Effector memory CD4-positive, alpha-beta T cell (primary cell): ENCODE data around the gene POC1A.
"Not testable (repeated sequence)": the region's sequence is repeated elsewhere in the genome, so short reads cannot be mapped to it uniquely, and the experiment has no call there.

Source experiments
- DNase-seq, 3 donors: peaks; one replicate each; pipeline ENCODE4 v3.0.0-alpha.2; 2020
- H3K27ac ChIP-seq: 2 replicates; pipeline ENCODE4 v1.7.0; 2013; ENCODE audit warnings: mild to moderate bottlenecking, low read length, moderate library complexity; ENCODE audit not compliant: insufficient read depth, poor library complexity, severe bottlenecking
- H3K27me3 ChIP-seq: replicated peaks from 2 replicates; pipeline ENCODE4 v1.7.0; 2013; ENCODE audit warnings: mild to moderate bottlenecking, low read length; ENCODE audit not compliant: insufficient read depth, control insufficient read depth, poor library complexity, severe bottlenecking
- H3K36me3 ChIP-seq: 2 replicates; pipeline ENCODE4 v1.7.0; 2013; ENCODE audit warnings: mild to moderate bottlenecking, low read length, moderate library complexity; ENCODE audit not compliant: control insufficient read depth, insufficient read depth
- H3K4me1 ChIP-seq: 2 replicates; pipeline ENCODE4 v1.7.0; 2013; ENCODE audit warnings: low read length, mild to moderate bottlenecking; ENCODE audit not compliant: control insufficient read depth, insufficient read depth, poor library complexity, severe bottlenecking
- H3K4me3 ChIP-seq: 2 replicates; pipeline ENCODE4 v1.7.0; 2013; ENCODE audit warnings: low read length, low read depth, mild to moderate bottlenecking; ENCODE audit not compliant: insufficient read depth, poor library complexity, severe bottlenecking
- H3K9me3 ChIP-seq: 2 replicates; pipeline ENCODE4 v1.7.0; 2013; ENCODE audit warnings: mild to moderate bottlenecking, low read length, moderate library complexity; ENCODE audit not compliant: control insufficient read depth

The POC1A gene

GRCh38 chr3:52052831-52053306 is 101.4 kb downstream of the POC1A start:
- Histone ChIP-seq H3K27me3 (no peaks in the 10 kb centered on the region), H3K27ac (peak overlapping the region; percentile 74), H3K4me3 (peak overlapping the region; percentile 74), H3K9me3 (no peaks in the 10 kb centered on the region), H3K4me1 (peaks cover 56% of the 10 kb centered on the region), H3K36me3 (peaks cover 39% of the 10 kb centered on the region)
- DNase-seq: peak; percentile 29 to 53 (median 31)

DNA sequence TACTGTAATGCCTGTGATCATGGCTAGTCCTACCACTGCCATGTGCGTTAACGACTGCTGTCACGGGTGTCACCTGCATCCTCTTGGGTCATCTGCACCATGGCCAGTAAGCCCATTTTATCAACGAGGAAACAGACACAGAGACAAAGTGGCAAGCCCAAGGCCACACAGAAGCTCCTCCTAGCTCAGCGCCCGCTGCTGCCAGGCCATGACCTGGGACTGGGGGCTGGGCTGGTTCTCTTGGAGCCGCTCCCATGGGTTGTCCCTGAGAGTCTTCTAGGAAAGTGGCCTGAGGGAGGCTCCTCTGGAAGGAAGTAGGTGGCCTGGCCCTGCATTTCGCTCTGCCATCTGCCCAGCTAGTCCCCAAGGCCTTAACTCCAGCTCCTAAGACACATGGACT is 102.8 kb downstream of the POC1A start:
- H3K27ac ChIP-seq: peak overlapping the region; percentile 74
- H3K36me3 ChIP-seq: peaks cover 41% of the 10 kb centered on the region
- no peaks in the 10 kb centered on the region for H3K9me3 ChIP-seq
- no peak overlapping the region for H3K4me3 ChIP-seq
- no peak for DNase-seq
- H3K27me3 ChIP-seq: no peaks in the 10 kb centered on the region
- H3K4me1 ChIP-seq: peaks cover 53% of the 10 kb centered on the region

- Histone ChIP-seq H3K4me3 (no peak overlapping the region), H3K4me1 (peaks cover 53% of the 10 kb centered on the region), H3K27me3 (no peaks in the 10 kb centered on the region), H3K9me3 (no peaks in the 10 kb centered on the region), H3K36me3 (peaks cover 41% of the 10 kb centered on the region), H3K27ac (no peak overlapping the region)
- no peak for DNase-seq
Observed at GRCh38 chr3:52050571-52050970, 103.7 kb downstream of the POC1A start.

GRCh38 chr3:52049503-52049902 is 104.7 kb downstream of the POC1A start:
- DNase-seq: no peak
- Histone ChIP-seq H3K27me3 (no peaks in the 10 kb centered on the region), H3K4me3 (no peak overlapping the region), H3K27ac (no peak overlapping the region), H3K4me1 (peaks cover 51% of the 10 kb centered on the region), H3K36me3 (peaks cover 41% of the 10 kb centered on the region), H3K9me3 (no peaks in the 10 kb centered on the region)

DNA sequence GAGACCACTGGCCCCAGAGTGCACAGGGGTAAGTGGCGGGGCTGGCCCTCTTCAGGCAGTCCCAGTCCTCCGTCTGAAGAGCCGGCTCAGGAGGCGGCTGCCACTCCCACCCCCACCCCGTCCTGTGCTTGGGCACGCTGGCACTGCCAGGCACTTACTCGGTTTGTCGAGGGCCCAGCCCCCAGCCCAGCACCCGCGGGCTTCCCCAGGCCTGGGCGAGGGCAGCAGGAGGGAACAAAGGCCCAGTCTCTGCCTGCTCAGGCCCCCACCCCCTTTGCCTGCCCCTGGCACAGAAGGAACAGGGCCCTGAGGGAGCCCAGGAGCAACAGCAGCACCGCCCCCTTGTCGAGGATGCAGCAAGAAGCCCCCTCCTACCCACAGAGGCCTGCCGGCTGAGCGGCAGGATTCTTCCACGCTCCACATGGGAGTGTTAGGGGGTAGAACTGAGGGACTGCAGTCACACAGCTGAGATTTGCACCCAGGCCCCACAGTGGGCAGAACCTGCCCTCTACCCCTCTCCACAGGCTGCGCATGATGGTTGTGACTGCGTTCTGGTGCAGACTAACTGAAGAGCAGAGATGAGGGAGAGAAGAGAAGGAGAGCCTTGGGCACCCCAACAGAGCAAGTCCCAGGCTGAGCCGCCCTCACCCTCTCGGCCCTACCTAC is 106.8 kb downstream of the POC1A start:
- H3K4me1 ChIP-seq: peaks cover 30% of the 10 kb centered on the region
- H3K36me3 ChIP-seq: peaks cover 37% of the 10 kb centered on the region

GRCh38 chr3:52046902-52047239 is 107.4 kb downstream of the POC1A start:
- Histone ChIP-seq H3K4me3 (no peak overlapping the region), H3K27me3 (no peaks in the 10 kb centered on the region), H3K4me1 (peaks cover 25% of the 10 kb centered on the region), H3K9me3 (no peaks in the 10 kb centered on the region), H3K36me3 (peaks cover 37% of the 10 kb centered on the region), H3K27ac (no peak overlapping the region)
- DNase-seq: no peak

More for the DNA sequence above, 106.8 kb downstream of the POC1A start:
- no peaks in the 10 kb centered on the region for H3K27me3 ChIP-seq
- H3K9me3 ChIP-seq: no peaks in the 10 kb centered on the region
- no peak for DNase-seq
- H3K4me3 ChIP-seq: no peak overlapping the region
- H3K27ac ChIP-seq: no peak overlapping the region

DNA sequence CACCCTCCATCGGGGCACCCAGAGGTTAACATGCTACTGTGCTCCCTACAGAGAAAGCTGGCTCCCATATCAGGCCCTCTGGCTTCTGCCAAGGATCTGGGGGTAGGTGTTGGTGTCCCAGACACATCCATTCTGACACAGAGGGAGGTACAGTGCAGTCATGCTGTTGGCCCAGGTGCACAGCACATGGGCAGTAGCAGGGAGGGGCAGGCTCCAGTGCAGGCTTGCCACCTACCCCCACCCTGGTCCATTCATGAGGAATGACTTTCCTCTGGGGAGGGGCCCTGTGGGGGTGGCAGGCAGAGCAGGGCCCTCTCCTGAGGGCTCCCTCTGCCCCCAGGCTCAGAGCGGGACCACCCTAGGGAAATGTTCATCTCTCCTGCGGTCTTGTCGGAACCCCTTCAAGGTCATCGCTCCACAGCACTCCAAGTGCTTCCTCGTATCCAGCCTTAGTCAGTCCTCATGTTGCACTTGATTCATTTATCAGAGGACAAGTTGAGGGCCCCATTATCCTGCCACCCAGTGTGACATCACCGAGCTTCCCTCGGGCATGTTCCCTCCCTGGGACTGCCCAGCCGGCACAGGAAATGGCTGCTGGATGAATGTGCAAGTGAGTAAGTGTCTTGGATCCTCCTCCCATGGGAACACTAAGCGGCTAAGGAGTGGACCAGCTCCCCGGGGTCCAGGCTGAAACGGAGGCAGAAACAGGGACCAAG is 107.9 kb downstream of the POC1A start:
- Histone ChIP-seq H3K4me1 (peaks cover 19% of the 10 kb centered on the region), H3K27me3 (no peaks in the 10 kb centered on the region), H3K27ac (no peak overlapping the region), H3K36me3 (peaks cover 37% of the 10 kb centered on the region), H3K4me3 (no peak overlapping the region), H3K9me3 (no peaks in the 10 kb centered on the region)
- no peak for DNase-seq

DNA sequence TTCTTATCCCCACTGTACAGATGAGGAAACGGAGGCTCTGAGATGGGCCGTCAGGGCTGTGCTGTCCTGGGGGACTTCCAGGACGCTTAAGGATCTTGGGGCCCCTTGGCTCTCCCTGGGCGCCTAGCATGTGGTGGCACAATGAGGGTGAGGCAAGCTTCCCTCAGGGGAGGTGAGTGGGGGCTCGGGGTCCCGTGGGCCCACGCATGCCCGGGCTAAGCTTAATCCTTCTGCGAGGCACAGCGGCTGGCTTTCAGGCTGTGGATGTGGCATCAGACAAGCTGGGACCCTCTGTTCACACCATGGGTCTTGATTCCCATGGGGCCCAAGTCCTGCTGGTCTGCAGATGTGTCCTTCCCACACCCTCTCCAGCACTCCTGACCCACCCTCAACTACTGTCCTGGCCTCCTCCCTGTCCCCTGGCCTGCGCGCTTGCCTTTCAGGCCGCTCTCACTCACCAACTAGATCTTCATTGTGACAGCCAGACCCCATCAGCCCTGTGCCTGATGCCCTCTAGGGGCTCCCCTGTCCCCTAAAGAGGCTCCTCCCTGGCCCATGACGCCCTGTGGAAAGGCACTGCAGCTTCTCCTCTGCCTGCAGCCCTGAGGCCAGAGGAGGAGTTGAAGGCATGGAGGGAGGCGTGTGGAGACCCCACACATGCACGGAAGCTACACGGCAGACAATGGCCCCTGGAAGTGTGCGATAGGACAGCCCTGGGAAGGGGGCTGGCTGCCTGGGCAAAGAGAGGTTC is 109.2 kb downstream of the POC1A start:
- H3K27ac ChIP-seq: no peak overlapping the region
- no peak overlapping the region for H3K4me3 ChIP-seq
- DNase-seq: no peak
- H3K36me3 ChIP-seq: peaks cover 24% of the 10 kb centered on the region
- peaks cover 9% of the 10 kb centered on the region for H3K4me1 ChIP-seq
- no peaks in the 10 kb centered on the region for H3K9me3 ChIP-seq
- H3K27me3 ChIP-seq: no peaks in the 10 kb centered on the region

- Histone ChIP-seq H3K9me3 (no peaks in the 10 kb centered on the region), H3K36me3 (peaks cover 11% of the 10 kb centered on the region), H3K4me3 (no peak overlapping the region), H3K27ac (no peak overlapping the region), H3K27me3 (no peaks in the 10 kb centered on the region), H3K4me1 (peaks cover 4% of the 10 kb centered on the region)
- DNase-seq: no peak
Observed at GRCh38 chr3:52043750-52044149, 110.5 kb downstream of the POC1A start.

GRCh38 chr3:52043039-52043438 is 111.2 kb downstream of the POC1A start:
- not testable (repeated sequence) for H3K4me1 ChIP-seq, H3K27me3 ChIP-seq, H3K9me3 ChIP-seq, H3K4me3 ChIP-seq, DNase-seq, H3K36me3 ChIP-seq, H3K27ac ChIP-seq
